CD4-positive, alpha-beta T cell treated with Interleukin-6 at 100 ng/mL for 8 hours (primary cell): ENCODE data around the gene SNRPD3.
"Not testable (repeated sequence)": the region's sequence is repeated elsewhere in the genome, so short reads cannot be mapped to it uniquely, and the experiment has no call there.

Experiments used
- DNase-seq: peaks from one replicate; pipeline ENCODE4 v3.0.0-alpha.2; 2020; ENCODE audit warnings: mixed read lengths, low spot score

Gene SNRPD3

GRCh38 chr22:24532075-24532474 lies 23.7 kb upstream of the SNRPD3 start:
- no peak for DNase-seq

- DNase-seq = no peak
These were observed 20.5 kb upstream of the SNRPD3 start for GRCh38 chr22:24535348-24535747.

GRCh38 chr22:24536089-24536488 lies 19.7 kb upstream of the SNRPD3 start:
- no peak for DNase-seq

GRCh38 chr22:24540470-24540869 lies 15.3 kb upstream of the SNRPD3 start:
- no peak for DNase-seq

- DNase-seq = no peak
These were observed 13.9 kb upstream of the SNRPD3 start for GRCh38 chr22:24541681-24542515.

GRCh38 chr22:24542641-24543040 lies 13.2 kb upstream of the SNRPD3 start:
- no peak for DNase-seq

GRCh38 chr22:24543185-24543601 lies 12.6 kb upstream of the SNRPD3 start:
- no peak for DNase-seq

GRCh38 chr22:24543679-24544243 lies 12.0 kb upstream of the SNRPD3 start:
- no peak for DNase-seq

- DNase-seq = no peak
These were observed 7.0 kb upstream of the SNRPD3 start for GRCh38 chr22:24548812-24549211.

- no peak for DNase-seq
These were observed 5.5 kb upstream of the SNRPD3 start for GRCh38 chr22:24550028-24550901.

- no peak for DNase-seq
These were observed 4.8 kb upstream of the SNRPD3 start for GRCh38 chr22:24550902-24551435.

- not testable (repeated sequence) for DNase-seq
These were observed 3.1 kb upstream of the SNRPD3 start for GRCh38 chr22:24552503-24553286.

GRCh38 chr22:24553597-24554312 lies 2.0 kb upstream of the SNRPD3 start:
- no peak for DNase-seq

GRCh38 chr22:24554313-24555164 lies 1.3 kb upstream of the SNRPD3 start, which contains the start of gene GUCD1:
GUCD1 (minus strand) TSS chr22:24555138; CDS start chr22:24554991, 147 bp downstream.
- DNase-seq = no peak

GRCh38 chr22:24559471-24559870 lies 3.7 kb downstream of the SNRPD3 start:
- DNase-seq = no peak

GRCh38 chr22:24563246-24563645 lies 7.4 kb downstream of the SNRPD3 start:
- no peak for DNase-seq

GRCh38 chr22:24564376-24565058 lies 8.7 kb downstream of the SNRPD3 start:
- no peak for DNase-seq

GRCh38 chr22:24565077-24565476 lies 9.3 kb downstream of the SNRPD3 start:
- DNase-seq = no peak

- no peak for DNase-seq
These were observed 11.2 kb downstream of the SNRPD3 start for GRCh38 chr22:24566899-24567511.
